CD14-positive monocyte (primary cell): ENCODE measurements around the gene NAXD. TPM values are rescaled to one million over a fixed set of nuclear protein-coding genes. Genes with fewer than 3 reads are reported as not detected.
"Not testable (repeated sequence)": the region's sequence is repeated elsewhere in the genome, so short reads cannot be mapped to it uniquely, and the experiment has no call there.

Experiments used
- DNase-seq, 3 donors: peaks; one replicate each; pipeline ENCODE4 v3.0.0-alpha.2; 2011 to 2022
- H2AFZ ChIP-seq: 2 replicates; pipeline ENCODE4 v1.6.0; 2012; ENCODE audit warnings: mild to moderate bottlenecking, low read depth, low read length, inconsistent platforms; ENCODE audit not compliant: insufficient read depth, poor library complexity, severe bottlenecking
- H3K27ac ChIP-seq, 2 donors: 1 replicate in 1 of 2; 2 replicates in 1 of 2; pipeline ENCODE4 v1.5.1; 2012 to 2013; ENCODE audit warnings: low read length in 2 of 2, control low read depth in 1 of 2, inconsistent platforms in 1 of 2, low read depth in 1 of 2, mild to moderate bottlenecking in 1 of 2
- H3K27me3 ChIP-seq, 2 donors: one replicate each; pipeline versions ENCODE4 v1.6.0 to v1.6.1; 2011 to 2013; ENCODE audit warnings: low read length in 2 of 2; ENCODE audit not compliant: control insufficient read depth in 2 of 2, insufficient read depth in 2 of 2
- H3K36me3 ChIP-seq, 2 donors: replicated peaks in 1 of 2; 1 replicate in 1 of 2; 2 replicates in 1 of 2; pipeline versions ENCODE4 v1.5.1 to v1.6.1; 2012 to 2013; ENCODE audit warnings: low read length in 2 of 2, control low read depth in 1 of 2, inconsistent platforms in 1 of 2, mild to moderate bottlenecking in 1 of 2; ENCODE audit not compliant: insufficient read depth in 2 of 2, control insufficient read depth in 1 of 2
- H3K4me1 ChIP-seq, 2 donors: 1 replicate in 1 of 2; 2 replicates in 1 of 2; pipeline versions ENCODE4 v1.5.1 to v1.6.1; 2012 to 2013; ENCODE audit warnings: low read length in 2 of 2, control low read depth in 1 of 2, inconsistent platforms in 1 of 2, mild to moderate bottlenecking in 1 of 2, moderate library complexity in 1 of 2; ENCODE audit not compliant: insufficient read depth in 2 of 2, control insufficient read depth in 1 of 2
- H3K4me2 ChIP-seq: replicated peaks from 2 replicates; pipeline ENCODE3; 2012; ENCODE audit warnings: low read length, moderate library complexity, mild to moderate bottlenecking; ENCODE audit not compliant: poor library complexity, severe bottlenecking; ENCODE audit errors: extremely low read depth
- H3K4me3 ChIP-seq, 3 experiments: fragments of 200-600 bp in 1 of 3; sonication (generic) in 1 of 3; replicated peaks in 1 of 3; 1 replicate in 2 of 3; 2 replicates in 1 of 3; pipeline ENCODE4 v1.5.1; 2011 to 2013; ENCODE audit warnings: low read length in 3 of 3, mild to moderate bottlenecking in 3 of 3, control low read depth in 2 of 3, low read depth in 2 of 3, inconsistent platforms in 1 of 3, moderate library complexity in 1 of 3
- H3K79me2 ChIP-seq: 2 replicates; pipeline ENCODE4 v1.6.0; 2012; ENCODE audit warnings: mild to moderate bottlenecking, control low read depth, inconsistent platforms, low read length, moderate library complexity; ENCODE audit not compliant: insufficient read depth
- H3K9ac ChIP-seq: 2 replicates; pipeline ENCODE4 v1.6.0; 2017; ENCODE audit warnings: low read length, mild to moderate bottlenecking; ENCODE audit not compliant: insufficient read depth, poor library complexity, severe bottlenecking
- H3K9me3 ChIP-seq, 2 donors: replicated peaks in 1 of 2; 1 replicate in 1 of 2; 2 replicates in 1 of 2; pipeline versions ENCODE4 v1.5.1 to v1.6.1; 2012 to 2013; ENCODE audit warnings: low read length in 2 of 2, control low read depth in 1 of 2; ENCODE audit not compliant: control insufficient read depth in 1 of 2, insufficient read depth in 1 of 2
- H4K20me1 ChIP-seq: 2 replicates; pipeline ENCODE4 v1.6.0; 2012; ENCODE audit warnings: mild to moderate bottlenecking, low read length, control low read depth, moderate library complexity; ENCODE audit not compliant: insufficient read depth
- H3K27ac Mint-ChIP-seq, 7 donors: one replicate each; pipeline ENCODE4 v1.8.0; 2020; ENCODE audit warnings: mild to moderate bottlenecking in 7 of 7, mixed read lengths in 7 of 7, moderate library complexity in 6 of 7, inconsistent platforms in 2 of 7
- H3K27me3 Mint-ChIP-seq, 3 donors: one replicate each; pipeline ENCODE4 v1.8.0; 2021 to 2022; ENCODE audit warnings: low read depth in 3 of 3, mild to moderate bottlenecking in 3 of 3, mixed read lengths in 3 of 3, moderate library complexity in 3 of 3, inconsistent platforms in 1 of 3
- H3K36me3 Mint-ChIP-seq, 2 donors: one replicate each; pipeline ENCODE4 v1.8.0; 2020; ENCODE audit warnings: mixed read lengths in 2 of 2, inconsistent platforms in 1 of 2, mild to moderate bottlenecking in 1 of 2
- H3K4me1 Mint-ChIP-seq: one replicate; pipeline ENCODE4 v1.8.0; 2020; ENCODE audit warnings: mild to moderate bottlenecking, mixed read lengths
- H3K4me3 Mint-ChIP-seq, 2 donors: one replicate each; pipeline ENCODE4 v1.8.0; 2020; ENCODE audit warnings: mild to moderate bottlenecking in 2 of 2, mixed read lengths in 2 of 2, moderate library complexity in 1 of 2
- H3K9me3 Mint-ChIP-seq, 7 donors: one replicate each; pipeline ENCODE4 v1.8.0; 2020 to 2022; ENCODE audit warnings: mixed read lengths in 7 of 7, mild to moderate bottlenecking in 6 of 7, moderate library complexity in 6 of 7, inconsistent platforms in 2 of 7
- WGBS: methylation state at CpG from one replicate; pipeline ENCODE4 v1.1.5; 2013; ENCODE audit warnings: missing lambda C conversion rate; ENCODE audit not compliant: insufficient coverage; 5-methylcytosine and 5-hydroxymethylcytosine counted together
- intact Hi-C, 2 donors: fragments of 100-400 bp; cut with micrococcal nuclease; formaldehyde crosslinking; loops; one replicate each; pipeline versions ENCODE4 v1.15.0 to v1.15.1; 2023
- polyA plus RNA-seq, 3 donors: library from polyadenylated mRNA; depleted of rRNA in 1 of 3; unstranded in 2 of 3; stranded (reverse) in 1 of 3; fragments of 300-500 nt in 2 of 3; fragments of >200 nt in 1 of 3; fragmentation: Illumina TruSeq in 2 of 3; gene quantifications; 1 replicate in 2 of 3; 2 replicates in 1 of 3; pipeline ENCODE4 v1.2.3, GENCODE V29; 2012 to 2021
- TF ChIP-seq, protein P1 (sequence below): fragments of 200-600 bp; IDR thresholded peaks from one replicate; pipeline ENCODE4 v1.8.0; 2022; ENCODE audit warnings: antibody characterized with exemption, mild to moderate bottlenecking

NAXD gene
- polyA plus RNA-seq, 3 donors, result 7.4 to 22.8 (median 8.5) TPM

DNA sequence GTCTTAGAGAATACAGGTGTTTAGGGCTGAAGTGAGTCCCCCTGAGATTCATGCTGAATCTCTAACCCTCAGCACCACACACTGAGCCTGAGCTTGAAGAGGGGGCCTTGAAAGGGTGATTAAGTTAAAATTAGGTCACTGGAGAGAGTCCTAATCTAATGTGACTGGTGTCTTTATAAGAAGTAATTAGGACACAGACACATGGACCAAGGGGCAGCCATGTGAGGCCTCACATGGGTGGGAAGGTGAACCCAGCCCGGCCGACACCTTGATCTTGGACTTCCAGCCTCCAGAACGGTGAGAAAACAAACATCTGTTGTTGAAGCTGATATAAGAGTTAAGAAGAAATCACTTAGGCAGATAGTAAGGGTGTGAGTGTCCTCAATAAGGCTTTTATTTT lies 46.7 kb upstream of the NAXD start:
- Histone ChIP-seq H2AFZ (no peak overlapping the region), H3K79me2 (peaks cover 5% of the 10 kb centered on the region), H3K9ac (no peak overlapping the region), H3K36me3 (peaks cover 0 to 6% of the 10 kb centered on the region in 2 donors), H3K4me3 (no peak overlapping the region), H3K27me3 (no peaks in the 10 kb centered on the region), H3K4me2 (no peak overlapping the region), H3K4me1 (peaks cover 0 to under 1% of the 10 kb centered on the region in 2 donors), H3K27ac (no peak overlapping the region), H3K9me3 (no peaks in the 10 kb centered on the region), H4K20me1 (no peaks in the 10 kb centered on the region)
- DNase-seq, result no peak
- Mint-ChIP-seq H3K36me3 (peaks cover 10 to 12% of the 10 kb centered on the region in 2 donors), H3K9me3 (no peaks in the 10 kb centered on the region), H3K27me3 (peaks cover 3 to 8% (median 4%) of the 10 kb centered on the region in 3 donors), H3K4me3 (no peak overlapping the region), H3K4me1 (peaks cover 10% of the 10 kb centered on the region), H3K27ac (no peak overlapping the region)
- intact Hi-C loops, result loop anchor here in 1 of 2 donors (10.0 kb wide), 1 partner anchor 146 kb away; the partner anchor contains the start of gene ING1
- TF ChIP-seq, protein P1, sequence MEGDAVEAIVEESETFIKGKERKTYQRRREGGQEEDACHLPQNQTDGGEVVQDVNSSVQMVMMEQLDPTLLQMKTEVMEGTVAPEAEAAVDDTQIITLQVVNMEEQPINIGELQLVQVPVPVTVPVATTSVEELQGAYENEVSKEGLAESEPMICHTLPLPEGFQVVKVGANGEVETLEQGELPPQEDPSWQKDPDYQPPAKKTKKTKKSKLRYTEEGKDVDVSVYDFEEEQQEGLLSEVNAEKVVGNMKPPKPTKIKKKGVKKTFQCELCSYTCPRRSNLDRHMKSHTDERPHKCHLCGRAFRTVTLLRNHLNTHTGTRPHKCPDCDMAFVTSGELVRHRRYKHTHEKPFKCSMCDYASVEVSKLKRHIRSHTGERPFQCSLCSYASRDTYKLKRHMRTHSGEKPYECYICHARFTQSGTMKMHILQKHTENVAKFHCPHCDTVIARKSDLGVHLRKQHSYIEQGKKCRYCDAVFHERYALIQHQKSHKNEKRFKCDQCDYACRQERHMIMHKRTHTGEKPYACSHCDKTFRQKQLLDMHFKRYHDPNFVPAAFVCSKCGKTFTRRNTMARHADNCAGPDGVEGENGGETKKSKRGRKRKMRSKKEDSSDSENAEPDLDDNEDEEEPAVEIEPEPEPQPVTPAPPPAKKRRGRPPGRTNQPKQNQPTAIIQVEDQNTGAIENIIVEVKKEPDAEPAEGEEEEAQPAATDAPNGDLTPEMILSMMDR, result no peak
- WGBS, result 100% methylated on average over 3 of the region's 3 CpGs

DNA sequence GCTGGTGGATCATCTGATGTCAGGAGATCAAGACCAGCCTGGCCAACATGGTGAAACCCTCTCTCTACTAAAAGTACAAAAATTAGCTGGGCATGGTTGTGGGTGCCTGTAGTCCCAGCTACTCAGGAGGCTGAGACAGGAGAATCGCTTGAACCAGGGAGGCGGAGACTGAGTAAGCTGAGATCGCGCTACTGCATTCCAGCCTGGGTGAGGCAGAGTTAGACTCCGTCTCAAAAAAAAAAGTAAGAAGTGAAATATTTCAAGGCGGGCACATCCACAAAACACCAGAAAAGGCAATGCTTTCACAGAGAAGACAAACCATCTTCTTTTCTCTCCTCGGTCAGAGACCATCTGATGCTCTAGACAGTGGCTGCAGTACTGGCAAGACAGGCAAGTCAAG lies 45.4 kb upstream of the NAXD start:
- intact Hi-C loops, result loop anchor here in 1 of 2 donors (10.0 kb wide), 1 partner anchor 145 kb away; the partner anchor contains the start of gene ING1
- DNase-seq, H3K27me3 ChIP-seq, H3K27ac Mint-ChIP-seq, H3K9ac ChIP-seq, H3K79me2 ChIP-seq, H2AFZ ChIP-seq, H4K20me1 ChIP-seq, H3K4me3 Mint-ChIP-seq, H3K27ac ChIP-seq, H3K36me3 ChIP-seq, H3K4me3 ChIP-seq, H3K4me1 Mint-ChIP-seq, H3K4me1 ChIP-seq, H3K4me2 ChIP-seq, H3K9me3 ChIP-seq, H3K36me3 Mint-ChIP-seq, H3K9me3 Mint-ChIP-seq: not testable (repeated sequence)
- WGBS, result no CpG with 5 or more reads among the region's 7 CpGs
- peaks cover 3 to 11% (median 9%) of the 10 kb centered on the region in 3 donors for H3K27me3 Mint-ChIP-seq
